HG03135 (cell line): ENCODE measurements around the gene ICOSLG.
"Not testable (repeated sequence)": the region's sequence is repeated elsewhere in the genome, so short reads cannot be mapped to it uniquely, and the experiment has no call there.

Source experiments
- ATAC-seq: cut with Tn5 transposase; IDR thresholded peaks from one replicate; pipeline ENCODE4 v1.9.1; 2021; ENCODE audit warnings: mild to moderate bottlenecking, moderate library complexity; ENCODE audit not compliant: unreplicated experiment

The ICOSLG gene

GRCh38 chr21:44227614-44228013 lies 13.1 kb downstream of the ICOSLG start:
- ATAC-seq, result not testable (repeated sequence)

GRCh38 chr21:44225605-44226004 lies 15.1 kb downstream of the ICOSLG start:
- ATAC-seq, result not testable (repeated sequence)

DNA sequence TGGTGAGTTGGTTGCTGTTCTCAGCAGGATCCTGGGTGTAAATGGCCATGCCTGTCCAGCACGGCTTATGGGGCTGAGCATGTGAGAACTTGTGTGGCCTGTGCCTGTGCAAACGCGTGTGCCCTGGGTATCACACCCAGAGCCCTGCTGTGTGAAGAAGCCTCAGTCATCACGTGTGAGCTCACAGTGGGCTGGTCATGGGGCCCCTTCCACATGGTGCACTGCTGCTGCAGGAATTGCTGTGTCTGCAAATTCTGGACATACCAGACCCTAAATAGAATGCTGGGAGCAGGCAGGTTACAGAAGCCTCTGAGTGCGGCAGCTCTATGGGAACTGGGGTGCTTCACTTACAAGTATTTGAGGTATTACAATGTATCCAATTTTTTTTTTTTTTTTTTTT lies 17.4 kb downstream of the ICOSLG start:
- ATAC-seq, result not testable (repeated sequence)

- not testable (repeated sequence) for ATAC-seq
These were observed 20.1 kb downstream of the ICOSLG start for GRCh38 chr21:44220674-44221073.

DNA sequence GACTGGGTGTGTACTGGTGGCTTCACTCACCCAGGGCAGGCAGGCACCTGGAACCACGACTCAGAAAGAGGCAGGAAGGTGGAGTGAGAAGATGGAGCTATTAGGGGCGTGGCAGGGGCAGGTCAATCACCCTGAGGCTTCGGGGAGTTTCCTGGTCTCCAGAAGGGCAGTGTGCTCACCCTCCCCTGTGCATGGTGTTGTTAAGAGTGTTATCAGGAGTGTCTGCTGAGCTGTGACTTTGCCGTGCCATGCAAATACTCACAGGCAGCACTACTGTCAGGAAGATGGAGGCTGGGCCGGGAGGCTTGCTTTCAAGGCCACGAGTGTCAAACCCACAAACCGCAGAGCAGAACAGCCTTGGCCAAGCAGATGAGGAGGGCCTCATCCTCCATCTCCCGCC lies 22.3 kb downstream of the ICOSLG start:
- not testable (repeated sequence) for ATAC-seq

DNA sequence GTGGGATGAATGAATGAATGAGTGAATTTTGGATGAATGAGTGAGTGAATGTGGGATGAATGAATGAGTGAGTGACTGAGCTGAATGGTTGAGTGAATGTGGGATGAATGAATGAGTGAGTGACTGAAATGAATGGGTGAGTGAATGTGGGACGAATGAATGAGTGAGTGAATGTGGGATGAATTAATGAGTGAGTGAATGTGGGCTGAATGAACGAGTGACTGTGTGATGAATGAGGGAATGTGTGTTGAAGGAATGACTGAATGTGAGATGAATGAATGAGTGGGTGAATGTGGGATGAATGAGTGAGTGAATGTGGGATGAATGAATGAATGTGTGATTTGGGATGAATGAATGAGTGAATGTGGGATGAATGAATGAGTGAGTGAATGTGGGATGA lies 28.8 kb downstream of the ICOSLG start:
- not testable (repeated sequence) for ATAC-seq

GRCh38 chr21:44211574-44211973 lies 29.2 kb downstream of the ICOSLG start:
- ATAC-seq, result not testable (repeated sequence)

DNA sequence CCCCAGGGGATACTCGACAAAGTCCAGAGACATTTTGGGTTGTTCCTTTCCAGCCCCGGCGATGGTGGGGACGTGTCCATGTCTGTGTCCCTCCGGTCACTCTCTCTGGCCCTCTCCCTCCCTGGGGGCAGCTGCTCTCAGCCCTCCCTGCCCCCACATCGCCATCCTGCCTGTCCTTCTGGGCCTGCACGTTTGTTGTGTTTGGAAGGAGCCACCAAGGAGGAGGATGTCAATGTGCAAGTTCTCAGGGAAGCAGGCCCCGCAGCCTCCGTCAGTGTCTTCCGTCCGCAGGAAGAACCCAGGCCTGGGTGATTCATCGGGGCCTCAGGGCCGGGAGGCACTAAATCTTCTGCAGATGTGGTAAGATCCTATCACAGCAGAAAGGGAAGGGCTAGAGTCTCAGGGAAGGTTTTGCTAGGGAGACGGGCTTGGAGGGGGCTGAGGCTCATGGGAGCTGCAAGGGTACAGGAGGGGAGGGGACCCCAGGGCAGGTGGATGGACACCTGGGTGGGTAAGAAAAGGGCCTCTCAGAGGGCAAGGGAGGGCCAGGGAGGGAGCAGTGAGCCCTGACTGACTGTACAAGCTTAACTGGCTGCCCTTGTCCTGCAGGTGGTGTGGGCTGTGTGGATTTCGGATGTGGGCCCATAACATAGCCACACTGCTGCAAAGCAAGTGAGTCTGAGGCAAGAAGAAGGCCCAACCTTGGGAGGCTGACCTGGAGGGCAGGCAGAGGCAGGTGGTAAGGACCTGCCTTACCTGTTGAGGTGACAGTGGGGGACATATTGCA lies 32.7 kb downstream of the ICOSLG start:
- ATAC-seq, result not testable (repeated sequence)

GRCh38 chr21:44206698-44207676 lies 33.8 kb downstream of the ICOSLG start:
- ATAC-seq, result peak; percentile 58

GRCh38 chr21:44206187-44206586 lies 34.6 kb downstream of the ICOSLG start:
- ATAC-seq, result not testable (repeated sequence)

DNA sequence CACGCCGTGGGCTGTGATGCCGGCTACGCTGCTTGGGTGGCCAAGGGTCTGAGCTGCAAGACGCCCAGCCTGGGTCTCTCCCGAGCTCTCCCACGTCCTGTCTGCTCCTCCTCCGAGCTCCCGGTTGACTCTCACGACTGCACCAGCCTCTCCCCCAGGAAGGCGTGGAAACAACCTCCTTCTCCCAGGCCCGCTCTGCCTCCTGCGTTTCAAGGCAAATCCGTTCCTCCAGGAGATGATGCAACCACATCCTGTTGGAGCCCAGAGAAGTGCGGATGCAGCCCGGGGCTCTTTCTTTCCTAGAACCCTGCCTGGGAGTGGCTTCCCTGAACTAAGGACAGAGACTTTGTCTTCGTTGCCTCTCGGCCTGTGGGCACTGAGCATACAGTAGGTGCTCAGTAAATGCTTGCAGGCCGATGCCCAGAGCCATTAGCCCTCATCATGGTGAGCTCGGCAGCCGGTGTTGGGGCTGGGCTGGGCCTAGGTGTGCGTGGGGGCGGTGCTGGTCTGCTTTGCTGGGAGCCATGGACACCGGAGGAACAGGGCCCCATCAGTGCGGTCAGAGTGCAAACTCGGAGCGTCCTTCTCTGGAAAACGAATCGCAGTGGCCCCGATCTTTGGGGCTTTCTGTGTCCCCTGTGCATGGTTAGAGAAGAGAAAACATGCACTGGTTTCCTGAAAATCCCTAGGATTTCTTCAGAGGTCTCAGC lies 38.0 kb downstream of the ICOSLG start:
- ATAC-seq, result not testable (repeated sequence)

DNA sequence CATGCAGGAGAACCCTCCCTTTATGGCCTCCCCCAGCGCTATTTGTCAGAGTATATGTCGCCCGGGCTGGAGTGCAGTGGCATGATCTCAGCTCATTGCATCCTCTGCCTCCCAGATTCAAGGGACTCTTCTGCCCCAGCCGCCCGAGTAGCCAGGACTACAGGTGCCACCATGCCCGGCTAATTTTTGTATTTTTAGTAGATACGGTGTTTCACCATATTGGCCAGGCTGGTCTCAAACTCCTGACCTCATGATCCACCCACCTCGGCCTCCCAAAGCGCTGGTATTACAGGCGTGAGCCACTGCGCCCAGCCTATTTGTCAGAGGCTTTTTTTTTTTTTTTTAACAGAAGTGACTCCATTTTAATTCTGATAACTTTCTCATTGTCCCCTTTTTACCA lies 40.7 kb downstream of the ICOSLG start:
- ATAC-seq, result not testable (repeated sequence)

- ATAC-seq, result no peak
These were observed 41.3 kb downstream of the ICOSLG start for GRCh38 chr21:44199448-44199847.

DNA sequence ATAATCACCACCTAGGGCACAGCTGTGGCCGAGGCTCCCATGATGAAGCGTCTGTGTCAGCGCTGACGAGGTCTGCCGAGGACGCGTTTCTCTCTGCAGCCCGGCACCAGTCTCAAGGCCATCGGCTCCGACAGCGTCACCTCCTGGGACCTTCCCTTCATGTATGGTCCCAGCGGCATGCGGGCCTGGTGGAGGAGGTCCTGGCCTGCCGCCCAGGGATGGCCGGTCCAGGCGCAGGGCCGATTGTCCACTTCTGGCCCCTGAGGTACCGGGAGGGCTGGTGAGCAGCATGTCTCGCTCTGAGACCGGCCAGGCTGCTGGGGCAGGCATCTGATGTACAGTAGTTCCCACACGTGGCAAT lies 43.6 kb downstream of the ICOSLG start:
- not testable (repeated sequence) for ATAC-seq

GRCh38 chr21:44196212-44197155 lies 44.3 kb downstream of the ICOSLG start:
- ATAC-seq, result not testable (repeated sequence)

- not testable (repeated sequence) for ATAC-seq
These were observed 45.9 kb downstream of the ICOSLG start for GRCh38 chr21:44194888-44195287.

DNA sequence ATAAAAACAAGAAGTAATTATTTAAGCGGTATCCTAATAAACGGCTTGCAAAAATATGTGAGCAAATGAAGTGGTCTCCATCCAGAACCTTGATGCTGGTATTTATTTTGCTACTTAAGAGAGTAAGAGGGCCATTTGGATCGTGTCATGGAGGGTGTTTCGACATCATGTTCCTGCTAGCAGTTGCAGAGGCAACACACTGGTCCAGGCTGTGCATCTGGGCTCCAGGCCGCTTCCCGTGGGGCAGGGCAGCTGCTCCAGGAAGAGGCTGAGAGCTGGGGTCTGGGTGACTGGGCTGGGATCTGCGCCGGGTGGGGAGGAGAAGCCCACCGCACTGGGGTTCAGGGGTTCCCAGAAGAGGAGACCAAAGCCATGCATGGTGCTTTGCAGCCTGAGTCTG lies 46.3 kb downstream of the ICOSLG start:
- not testable (repeated sequence) for ATAC-seq

GRCh38 chr21:44193108-44193507 lies 47.6 kb downstream of the ICOSLG start:
- ATAC-seq, result not testable (repeated sequence)

DNA sequence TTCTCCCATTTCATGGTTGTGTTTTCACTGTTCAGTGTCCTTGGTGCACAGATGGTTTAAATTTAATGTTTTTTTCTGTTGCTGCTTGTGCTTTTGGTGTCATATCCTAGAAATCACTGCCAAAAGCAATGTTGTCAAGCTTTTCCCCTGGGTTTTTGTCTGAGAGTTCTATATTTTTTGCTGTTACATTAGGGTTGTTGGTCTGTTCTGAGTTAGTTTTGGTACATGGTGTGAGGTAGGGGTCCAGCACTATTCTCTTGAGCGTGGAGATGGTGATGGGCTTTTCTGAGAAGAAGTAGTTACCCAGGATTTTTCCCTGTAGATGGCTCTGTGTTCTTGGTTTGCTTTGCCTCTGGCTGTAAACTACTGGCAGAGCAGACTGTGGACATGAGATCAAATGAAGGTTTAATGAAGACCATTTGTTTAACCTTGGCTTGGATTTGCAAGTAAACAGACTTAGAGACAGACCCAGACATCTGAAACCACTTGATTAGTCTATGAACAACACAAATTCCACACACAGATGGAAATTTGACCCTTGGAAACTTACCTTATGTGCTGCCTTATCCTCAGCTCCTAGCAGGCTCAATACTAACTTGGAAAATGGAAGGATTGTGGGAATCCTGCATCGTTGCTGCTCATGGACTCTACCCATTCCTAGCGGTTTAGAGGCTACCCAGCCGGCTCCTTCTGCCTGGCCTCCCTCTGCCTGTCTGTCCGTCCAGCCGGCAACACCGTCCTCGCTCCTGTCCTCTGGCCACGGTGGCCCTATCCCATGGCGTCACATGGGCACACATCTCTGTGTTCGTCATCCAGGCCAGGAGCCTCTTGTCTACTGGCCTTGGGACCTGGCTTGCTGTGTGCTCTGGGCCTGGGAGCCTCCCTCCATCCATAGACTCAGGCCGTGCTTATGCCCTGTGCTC lies 50.1 kb downstream of the ICOSLG start:
- not testable (repeated sequence) for ATAC-seq
